CD4-positive, alpha-beta T cell (primary cell): ENCODE data around the gene HIBADH. TPM values are rescaled to one million over a fixed set of nuclear protein-coding genes. Genes with fewer than 3 reads are reported as not detected.

ENCODE experiments used
- ATAC-seq: fragments of 200-7000 bp; cut with Tn5 transposase; one replicate; pipeline ENCODE4 v1.10.0; 2022; ENCODE audit warnings: mild to moderate bottlenecking; ENCODE audit not compliant: poor library complexity
- CTCF ChIA-PET: fragments of 350-600 bp; sonication (Branson Sonifier 250); formaldehyde crosslinking; loops from one replicate; lab custom pipeline; 2021; ENCODE audit warnings: antibody characterized with exemption, inconsistent platforms; lab: Charles Lee
- POLR2A ChIA-PET: fragments of 350-600 bp; sonication (Branson Sonifier 250); formaldehyde crosslinking; loops from one replicate; lab custom pipeline; 2021; ENCODE audit warnings: antibody characterized with exemption, inconsistent platforms; lab: Charles Lee
- DNase-seq, 14 experiments: peaks; one replicate each; pipeline ENCODE4 v3.0.0-alpha.2; 2013 to 2020; ENCODE audit warnings: mixed read lengths in 2 of 14
- H3K27ac ChIP-seq, 2 donors: one replicate each; pipeline versions ENCODE4 v1.5.1 to v1.7.0; 2013; ENCODE audit warnings: low read length in 2 of 2, low read depth in 1 of 2, mild to moderate bottlenecking in 1 of 2
- H3K27me3 ChIP-seq, 2 experiments: 1 replicate in 1 of 2; 2 replicates in 1 of 2; pipeline versions ENCODE4 v1.6.1 to v1.7.0; 2013; ENCODE audit warnings: low read length in 2 of 2, control low read depth in 1 of 2, mild to moderate bottlenecking in 1 of 2, moderate library complexity in 1 of 2; ENCODE audit not compliant: insufficient read depth in 2 of 2, control insufficient read depth in 1 of 2
- H3K36me3 ChIP-seq: one replicate; pipeline ENCODE4 v1.6.1; 2013; ENCODE audit warnings: low read length, control low read depth; ENCODE audit not compliant: insufficient read depth
- H3K4me1 ChIP-seq: one replicate; pipeline ENCODE4 v1.6.1; 2013; ENCODE audit warnings: low read length, control low read depth; ENCODE audit not compliant: insufficient read depth
- H3K4me3 ChIP-seq: one replicate; pipeline ENCODE4 v1.5.1; 2013; ENCODE audit warnings: mild to moderate bottlenecking, low read length, moderate library complexity
- H3K9me3 ChIP-seq, 2 experiments: 1 replicate in 1 of 2; 2 replicates in 1 of 2; pipeline versions ENCODE4 v1.6.1 to v1.7.0; 2013; ENCODE audit warnings: low read length in 2 of 2, mild to moderate bottlenecking in 2 of 2, control low read depth in 1 of 2, moderate library complexity in 1 of 2; ENCODE audit not compliant: control insufficient read depth in 1 of 2, insufficient read depth in 1 of 2
- H3K27ac Mint-ChIP-seq: one replicate; pipeline ENCODE4 v1.8.0; 2020; ENCODE audit warnings: mixed read lengths
- H3K27me3 Mint-ChIP-seq: one replicate; pipeline ENCODE4 v1.8.0; 2021; ENCODE audit warnings: mixed read lengths
- H3K36me3 Mint-ChIP-seq: one replicate; pipeline ENCODE4 v1.8.0; 2021; ENCODE audit warnings: low read depth, mixed read lengths
- H3K4me1 Mint-ChIP-seq: one replicate; pipeline ENCODE4 v1.8.0; 2021; ENCODE audit warnings: low read depth, mixed read lengths
- H3K4me3 Mint-ChIP-seq: one replicate; pipeline ENCODE4 v1.8.0; 2020; ENCODE audit warnings: mild to moderate bottlenecking, mixed read lengths
- H3K9me3 Mint-ChIP-seq: one replicate; pipeline ENCODE4 v1.8.0; 2020; ENCODE audit warnings: mixed read lengths
- CTCF ChIP-seq: fragments of 200-600 bp; IDR thresholded peaks from one replicate; pipeline ENCODE4 v1.8.0; 2022; ENCODE audit warnings: antibody characterized with exemption, mild to moderate bottlenecking
- intact Hi-C, 2 experiments: fragments of 100-400 bp; cut with DNase I in 1 of 2; cut with micrococcal nuclease in 1 of 2; formaldehyde crosslinking; loops; one replicate each; pipeline versions ENCODE4 v1.15.1 to v1.9.0; 2023 to 2025; cut with DNase I, micrococcal nuclease
- total RNA-seq, 174 experiments: library from RNA in 2 of 174; stranded (reverse) in 2 of 174; gene quantifications; one replicate each; pipeline ENCODE4 v1.2.3 and lab custom pipeline; 2021 to 2026

Gene HIBADH
- total RNA-seq, 2 experiments from 2014 or later, result 6.3 to 8.4 TPM

GRCh38 chr7:27585781-27586447 is 76.8 kb downstream of the HIBADH start:
- ATAC-seq, result no peak
- H3K27me3 ChIP-seq, result no peaks in the 10 kb centered on the region
- TF ChIP-seq CTCF, result no peak
- CTCF ChIA-PET, result no interaction called here
- no peaks in the 10 kb centered on the region for H3K9me3 ChIP-seq
- Mint-ChIP-seq H3K27me3 (no peaks in the 10 kb centered on the region), H3K4me1 (peaks cover 5% of the 10 kb centered on the region), H3K9me3 (no peaks in the 10 kb centered on the region), H3K4me3 (no peak overlapping the region), H3K27ac (no peak overlapping the region), H3K36me3 (peaks cover 7% of the 10 kb centered on the region)
- DNase-seq, result no peak
- H3K4me3 ChIP-seq, result no peak overlapping the region
- intact Hi-C loops, result no loop called here
- POLR2A ChIA-PET, result no interaction called here
- no peaks in the 10 kb centered on the region for H3K36me3 ChIP-seq
- H3K4me1 ChIP-seq, result no peaks in the 10 kb centered on the region
- no peak overlapping the region for H3K27ac ChIP-seq

GRCh38 chr7:27581906-27582305 is 80.8 kb downstream of the HIBADH start:
- Mint-ChIP-seq H3K27ac (no peak overlapping the region), H3K4me3 (no peak overlapping the region), H3K36me3 (no peaks in the 10 kb centered on the region), H3K9me3 (no peaks in the 10 kb centered on the region), H3K4me1 (no peaks in the 10 kb centered on the region), H3K27me3 (no peaks in the 10 kb centered on the region)
- ChIA-PET POLR2A (no interaction called here), CTCF (no interaction called here)
- Histone ChIP-seq H3K4me1 (no peaks in the 10 kb centered on the region), H3K4me3 (no peak overlapping the region), H3K27ac (no peak overlapping the region), H3K27me3 (no peaks in the 10 kb centered on the region), H3K9me3 (no peaks in the 10 kb centered on the region), H3K36me3 (no peaks in the 10 kb centered on the region)
- DNase-seq (no peak), ATAC-seq (no peak)
- intact Hi-C loops, result no loop called here
- TF ChIP-seq CTCF, result no peak

- intact Hi-C loops, result no loop called here
- H3K27ac Mint-ChIP-seq, result no peak overlapping the region
- Histone ChIP-seq H3K27me3 (no peaks in the 10 kb centered on the region), H3K36me3 (no peaks in the 10 kb centered on the region), H3K4me3 (no peak overlapping the region), H3K9me3 (no peaks in the 10 kb centered on the region), H3K27ac (no peak overlapping the region), H3K4me1 (no peaks in the 10 kb centered on the region)
- H3K4me3 Mint-ChIP-seq, result no peak overlapping the region
- H3K27me3 Mint-ChIP-seq, result no peaks in the 10 kb centered on the region
- CTCF ChIA-PET, result no interaction called here
- POLR2A ChIA-PET, result no interaction called here
- DNase-seq (no peak), ATAC-seq (no peak)
- no peak for TF ChIP-seq CTCF
- H3K9me3 Mint-ChIP-seq, result no peaks in the 10 kb centered on the region
- no peaks in the 10 kb centered on the region for H3K36me3 Mint-ChIP-seq
- H3K4me1 Mint-ChIP-seq, result no peaks in the 10 kb centered on the region
These were observed 81.6 kb downstream of the HIBADH start for GRCh38 chr7:27581119-27581518.
